HEK293T (cell line): ENCODE data around the gene TSFM.

Source experiments
- CTCF ChIA-PET: fragments of 350-600 bp; formaldehyde crosslinking; extraction: SDS; loops from one replicate; lab custom pipeline; 2021; ENCODE audit warnings: antibody characterized with exemption, inconsistent platforms; lab: Yijun Ruan, JAX
- POLR2A ChIA-PET: fragments of 350-600 bp; formaldehyde crosslinking; extraction: SDS; loops from one replicate; lab custom pipeline; 2020; ENCODE audit warnings: antibody characterized with exemption, inconsistent platforms; lab: Yijun Ruan, JAX
- DNase-seq: peaks from one replicate; pipeline ENCODE4 v3.0.0; 2012; ENCODE audit warnings: mixed read lengths; ENCODE audit errors: extremely low spot score
- ARNT ChIP-seq: fragments of 450-650 bp; IDR thresholded peaks from 2 replicates; pipeline ENCODE4 v1.6.1; 2017; ENCODE audit warnings: mild to moderate bottlenecking
- BHLHE40 ChIP-seq: fragments of 450-650 bp; IDR thresholded peaks from 2 replicates; pipeline ENCODE4 v1.6.1; 2016; ENCODE audit warnings: mild to moderate bottlenecking, moderate library complexity, borderline replicate concordance
- CTBP1 ChIP-seq: fragments of 450-650 bp; IDR thresholded peaks from 2 replicates; pipeline ENCODE4 v1.6.1; 2016; ENCODE audit warnings: borderline replicate concordance
- ELF4 ChIP-seq: fragments of 450-650 bp; IDR thresholded peaks from 2 replicates; pipeline ENCODE4 v1.6.1; 2017; ENCODE audit warnings: antibody characterized with exemption
- FOXA1 ChIP-seq: fragments of 450-650 bp; IDR thresholded peaks from 2 replicates; pipeline ENCODE4 v1.6.1; 2016; ENCODE audit warnings: mild to moderate bottlenecking
- FOXK2 ChIP-seq: fragments of 450-650 bp; IDR thresholded peaks from 2 replicates; pipeline ENCODE4 v1.6.1; 2016; ENCODE audit warnings: mild to moderate bottlenecking
- FOXM1 ChIP-seq: fragments of 450-650 bp; IDR thresholded peaks from 2 replicates; pipeline ENCODE4 v1.6.1; 2017; ENCODE audit warnings: mild to moderate bottlenecking, borderline replicate concordance
- HDGF ChIP-seq: fragments of 450-650 bp; IDR thresholded peaks from 2 replicates; pipeline ENCODE4 v1.6.1; 2017; ENCODE audit warnings: antibody characterized with exemption, borderline replicate concordance
- L3MBTL2 ChIP-seq: fragments of 450-650 bp; conservative IDR thresholded peaks from 2 replicates; pipeline ENCODE4 v1.6.1; 2016; ENCODE audit warnings: mild to moderate bottlenecking
- LEF1 ChIP-seq: fragments of 450-650 bp; IDR thresholded peaks from 2 replicates; pipeline ENCODE4 v1.6.1; 2017; ENCODE audit warnings: mild to moderate bottlenecking, borderline replicate concordance
- NFRKB ChIP-seq: fragments of 450-650 bp; IDR thresholded peaks from 2 replicates; pipeline ENCODE4 v1.6.1; 2016; ENCODE audit warnings: mild to moderate bottlenecking, moderate library complexity
- PKNOX1 ChIP-seq: fragments of 450-650 bp; IDR thresholded peaks from 2 replicates; pipeline ENCODE4 v1.6.1; 2016
- SP1 ChIP-seq: fragments of 450-650 bp; IDR thresholded peaks from 2 replicates; pipeline ENCODE4 v1.6.1; 2017
- SUZ12 ChIP-seq: fragments of 450-650 bp; IDR thresholded peaks from 2 replicates; pipeline ENCODE4 v1.6.1; 2016; ENCODE audit warnings: mild to moderate bottlenecking
- TARDBP ChIP-seq: fragments of 450-650 bp; IDR thresholded peaks from 2 replicates; pipeline ENCODE4 v1.6.1; 2016
- ZNF384 ChIP-seq: fragments of 450-650 bp; IDR thresholded peaks from 2 replicates; pipeline ENCODE4 v1.6.1; 2016

The TSFM gene

GRCh38 chr12:57765003-57765697 is 17.4 kb upstream of the TSFM start:
- ChIA-PET CTCF (no interaction called here), POLR2A (interaction anchor here (1.1 to 2.7 kb wide), 4 partner anchors 9 to 20 kb away, joined by 4 to 8 read pairs (median 6); partner anchors contain the start of genes CDK4 and TSPAN31)
- no peak for DNase-seq
- TF ChIP-seq LEF1 (no peak), NFRKB (no peak), BHLHE40 (no peak), PKNOX1 (no peak), ZNF384 (no peak), SP1 (no peak), HDGF (no peak), L3MBTL2 (no peak), ELF4 (no peak), FOXM1 (no peak), CTBP1 (no peak), TARDBP (no peak), ARNT (no peak), FOXA1 (no peak), SUZ12 (no peak), FOXK2 (no peak)

DNA sequence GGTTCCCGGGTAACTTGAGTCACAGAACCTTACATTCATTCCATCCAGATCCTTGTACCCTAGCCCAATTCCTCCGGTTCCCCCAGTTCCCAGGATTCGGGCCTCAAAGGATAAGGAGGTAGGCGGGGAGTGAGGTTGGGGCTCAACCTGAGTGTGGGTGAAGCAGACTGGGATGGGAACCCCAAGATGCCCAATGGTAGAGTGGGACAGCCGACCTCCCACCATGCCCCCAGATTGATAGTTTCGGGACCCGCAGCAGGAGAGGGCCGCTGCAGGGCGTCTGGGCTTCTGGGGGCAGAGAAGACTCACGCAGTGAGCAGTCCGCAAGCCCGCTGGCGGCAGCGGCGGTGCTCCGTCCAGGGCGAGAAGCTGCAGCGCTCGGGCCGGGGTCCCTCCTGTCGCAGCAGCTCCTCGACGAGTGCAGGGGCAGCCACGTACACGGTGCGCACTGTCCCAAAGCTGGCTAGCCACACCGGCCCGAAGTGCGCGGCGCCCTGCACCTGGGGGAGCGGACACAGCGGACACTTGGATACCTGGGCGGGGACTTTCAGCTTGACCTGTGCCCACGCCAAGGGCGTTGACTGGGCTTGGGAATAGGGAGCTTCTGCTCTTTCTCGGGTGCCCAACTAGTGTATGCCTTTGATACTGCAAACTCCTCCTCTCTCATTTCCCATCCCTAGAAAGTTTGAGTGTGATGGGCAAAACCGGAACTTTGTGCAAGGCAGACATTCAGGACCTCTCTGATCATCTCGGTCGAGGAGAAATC is 16.7 kb upstream of the TSFM start:
- no peak for DNase-seq
- TF ChIP-seq BHLHE40 (no peak), FOXA1 (no peak), ELF4 (no peak), ZNF384 (no peak), NFRKB (no peak), FOXK2 (no peak), SUZ12 (no peak), CTBP1 (no peak), FOXM1 (no peak), PKNOX1 (no peak)
- POLR2A ChIA-PET: interaction anchor here (0.6 to 2.7 kb wide), 5 partner anchors 9 to 593 kb away, joined by 4 to 8 read pairs (median 4); partner anchors contain the start of genes CDK4 and TSPAN31
- CTCF ChIA-PET: interaction anchor here (2.7 kb wide), 1 partner anchor 9 kb away, joined by 17 read pairs; no protein-coding TSS in a partner anchor

- ChIA-PET CTCF (interaction anchor here (2.4 to 2.7 kb wide), 2 partner anchors 7 to 10 kb away, joined by 8 to 17 read pairs; no protein-coding TSS in a partner anchor), POLR2A (interaction anchor here (0.6 to 2.7 kb wide), 6 partner anchors 8 to 593 kb away, joined by 4 to 8 read pairs (median 6); partner anchors contain the start of genes CDK4 and TSPAN31)
- no peak for TF ChIP-seq FOXK2
- TF ChIP-seq SP1: no peak
- no peak for TF ChIP-seq ZNF384
- no peak for TF ChIP-seq CTBP1
- no peak for TF ChIP-seq ELF4
- no peak for TF ChIP-seq BHLHE40
- no peak for TF ChIP-seq LEF1
- TF ChIP-seq SUZ12: no peak
- TF ChIP-seq FOXA1: no peak
- no peak for TF ChIP-seq L3MBTL2
- TF ChIP-seq NFRKB: no peak
- no peak for TF ChIP-seq FOXM1
- no peak for TF ChIP-seq TARDBP
- no peak for TF ChIP-seq HDGF
- TF ChIP-seq PKNOX1: no peak
- no peak for TF ChIP-seq ARNT
- DNase-seq: no peak
Measured at GRCh38 chr12:57766464-57767304, 15.9 kb upstream of the TSFM start, which contains the start of gene CYP27B1. TSS of gene CYP27B1 (minus strand) at chr12:57767078. CDS start at chr12:57767041, 37 bp downstream.

DNA sequence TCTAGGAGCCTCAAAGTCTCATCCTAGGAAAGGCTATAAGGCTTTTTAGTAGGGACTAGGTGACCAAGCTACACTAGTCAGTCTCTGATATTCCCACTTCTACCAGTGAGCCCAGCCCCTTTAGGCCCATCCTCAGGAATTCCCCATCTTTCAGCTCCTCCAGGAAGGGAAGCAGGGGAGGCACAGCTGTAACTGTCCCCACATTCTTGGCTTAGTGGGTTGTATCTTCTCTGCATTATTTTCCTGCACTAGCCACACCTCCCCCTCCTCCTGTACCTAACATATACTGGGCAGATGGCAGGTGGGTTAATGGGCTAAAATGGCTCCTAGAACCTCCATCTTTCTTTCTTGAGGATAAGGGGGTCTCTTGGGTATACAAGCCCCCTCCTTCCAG is 15.3 kb upstream of the TSFM start:
- ChIA-PET CTCF (interaction anchor here (2.4 to 2.7 kb wide), 2 partner anchors 8 to 11 kb away, joined by 8 to 17 read pairs; no protein-coding TSS in a partner anchor), POLR2A (interaction anchor here (0.5 to 2.7 kb wide), 5 partner anchors 8 to 51 kb away, joined by 3 to 8 read pairs (median 5); partner anchors contain the start of genes AVIL and CDK4)
- TF ChIP-seq SUZ12: no peak
- TF ChIP-seq HDGF: no peak
- no peak for TF ChIP-seq ZNF384
- TF ChIP-seq ELF4: no peak
- no peak for TF ChIP-seq CTBP1
- no peak for TF ChIP-seq FOXK2
- no peak for DNase-seq
